SK-N-SH (cell line): ENCODE data around the gene FCHSD2. TPM values are rescaled to one million over a fixed set of nuclear protein-coding genes. Genes with fewer than 3 reads are reported as not detected.

Source experiments
- CTCF ChIA-PET: fragments of 300-600, 350-600 bp; formaldehyde crosslinking; extraction: SDS; loops from one replicate; lab custom pipeline; 2021; lab: Yijun Ruan, JAX
- POLR2A ChIA-PET: fragments of 350-600 bp; sonication (Branson Sonifier 250); formaldehyde crosslinking; extraction: SDS; loops from one replicate; lab custom pipeline; 2020; ENCODE audit warnings: antibody characterized with exemption, inconsistent platforms; lab: Yijun Ruan, JAX
- DNase-seq: peaks from one replicate; pipeline ENCODE4 v3.0.0; 2012
- H2AFZ ChIP-seq: fragments of 200-600 bp; sonication (generic); 2 replicates; pipeline ENCODE4 v1.8.1; 2016; ENCODE audit warnings: antibody characterized with exemption, mild to moderate bottlenecking, low read depth
- H3F3A ChIP-seq: fragments of 200-600 bp; sonication (generic); replicated peaks from 2 replicates; pipeline ENCODE3; 2016; ENCODE audit warnings: antibody characterized with exemption, mild to moderate bottlenecking; ENCODE audit not compliant: insufficient read depth
- H3K27ac ChIP-seq, 2 experiments: fragments of 200-500 bp in 1 of 2; fragments of 200-600 bp in 1 of 2; sonication (Bioruptor generic) in 1 of 2; sonication (generic), shearing (Covaris generic) in 1 of 2; 2 replicates each; pipeline versions ENCODE4 v1.5.1 to v1.6.1; 2014 to 2016; ENCODE audit warnings: low read depth in 2 of 2, inconsistent platforms in 1 of 2, low read length in 1 of 2, mild to moderate bottlenecking in 1 of 2, mixed read lengths in 1 of 2
- H3K27me3 ChIP-seq: fragments of 200-600 bp; sonication (generic), shearing (Covaris generic); 2 replicates; pipeline ENCODE4 v1.6.1; 2016; ENCODE audit warnings: mixed run types; ENCODE audit not compliant: insufficient read depth
- H3K36me3 ChIP-seq, 2 experiments: fragments of 200-500 bp in 1 of 2; fragments of 200-600 bp in 1 of 2; sonication (Bioruptor generic) in 1 of 2; sonication (generic) in 1 of 2; replicated peaks in 1 of 2; 2 replicates each; pipeline versions ENCODE3 to v1.5.1; 2014 to 2016; ENCODE audit warnings: low read length in 1 of 2, mild to moderate bottlenecking in 1 of 2; ENCODE audit not compliant: insufficient read depth in 2 of 2, control insufficient read depth in 1 of 2
- H3K4me1 ChIP-seq, 2 experiments: fragments of 200-500 bp in 1 of 2; fragments of 200-600 bp in 1 of 2; sonication (Bioruptor generic) in 1 of 2; sonication (generic), shearing (Covaris generic) in 1 of 2; 2 replicates each; pipeline versions ENCODE4 v1.5.1 to v1.6.1; 2014 to 2016; ENCODE audit warnings: low read depth in 1 of 2, low read length in 1 of 2, mixed run types in 1 of 2; ENCODE audit not compliant: insufficient read depth in 2 of 2, control insufficient read depth in 1 of 2
- H3K4me2 ChIP-seq: fragments of 200-600 bp; sonication (generic), shearing (Covaris generic); 2 replicates; pipeline ENCODE4 v1.6.1; 2017; ENCODE audit warnings: mixed run types
- H3K4me3 ChIP-seq, 2 experiments: fragments of 200-500 bp in 1 of 2; fragments of 200-600 bp in 1 of 2; sonication (Bioruptor generic) in 1 of 2; sonication (generic), shearing (Covaris generic) in 1 of 2; 2 replicates each; pipeline versions ENCODE4 v1.5.1 to v1.8.1; 2014 to 2016; ENCODE audit warnings: low read depth in 2 of 2, inconsistent platforms in 1 of 2, low read length in 1 of 2, mild to moderate bottlenecking in 1 of 2, mixed read lengths in 1 of 2, moderate library complexity in 1 of 2
- H3K79me2 ChIP-seq: fragments of 200-600 bp; sonication (generic); 2 replicates; pipeline ENCODE4 v1.8.1; 2017; ENCODE audit warnings: mild to moderate bottlenecking; ENCODE audit not compliant: insufficient read depth
- H3K9ac ChIP-seq: fragments of 200-600 bp; sonication (generic); 2 replicates; pipeline ENCODE4 v1.6.1; 2017; ENCODE audit warnings: mixed run types
- H3K9me2 ChIP-seq: fragments of 200-600 bp; sonication (generic); 2 replicates; pipeline ENCODE4 v1.6.1; 2017; ENCODE audit warnings: mixed run types
- H3K9me3 ChIP-seq: fragments of 200-600 bp; sonication (generic); 2 replicates; pipeline ENCODE4 v1.6.1; 2017; ENCODE audit warnings: mixed run types, mild to moderate bottlenecking, moderate library complexity
- H4K20me1 ChIP-seq: fragments of 200-600 bp; sonication (generic); 2 replicates; pipeline ENCODE4 v1.6.1; 2017; ENCODE audit warnings: mild to moderate bottlenecking, mixed run types; ENCODE audit not compliant: insufficient read depth
- EP300 ChIP-seq, 2 experiments: IDR thresholded peaks; 2 replicates each; pipeline versions ENCODE4 v1.4.0 to v1.6.1; 2012; ENCODE audit warnings: borderline replicate concordance in 1 of 2, low read depth in 1 of 2, low read length in 1 of 2
- FOSL2 ChIP-seq: IDR thresholded peaks from 2 replicates; pipeline ENCODE4 v1.4.0; 2012; ENCODE audit warnings: low read depth, mild to moderate bottlenecking, moderate library complexity, borderline replicate concordance
- FOXJ3 ChIP-seq: sonication (generic); formaldehyde crosslinking; IDR thresholded peaks from 2 replicates; pipeline ENCODE4 v1.5.1; 2020; ENCODE audit warnings: mild to moderate bottlenecking, missing genetic modification reagents
- GABPA ChIP-seq: IDR thresholded peaks from 2 replicates; pipeline ENCODE4 v1.4.0; 2012; ENCODE audit warnings: low read depth, mild to moderate bottlenecking
- RCOR1 ChIP-seq: fragments of 150-350 bp; IDR thresholded peaks from 2 replicates; pipeline ENCODE4 v1.6.1; 2017; ENCODE audit warnings: antibody characterized with exemption, low read length
- RFX5 ChIP-seq: IDR thresholded peaks from 2 replicates; pipeline ENCODE4 v1.6.1; 2012; ENCODE audit warnings: mild to moderate bottlenecking, improper control_type of control experiment, low read length
- TEAD4 ChIP-seq: IDR thresholded peaks from 2 replicates; pipeline ENCODE4 v1.4.0; 2012; ENCODE audit warnings: mild to moderate bottlenecking, borderline replicate concordance; ENCODE audit not compliant: insufficient read depth
- YY1 ChIP-seq: IDR thresholded peaks from 2 replicates; pipeline ENCODE4 v1.4.0; 2012; ENCODE audit warnings: low read depth, mild to moderate bottlenecking
- WGBS: methylation state at CpG from one replicate; pipeline ENCODE4 v1.1.6; 2017; ENCODE audit warnings: low lambda C conversion rate; 5-methylcytosine and 5-hydroxymethylcytosine counted together
- polyA plus RNA-seq, 3 experiments: library from polyadenylated mRNA; depleted of rRNA; stranded (reverse); fragments of >200 nt; gene quantifications; 2 replicates each; pipeline ENCODE4 v1.2.3, GENCODE V29; 2012
- TF ChIP-seq, protein P1 (sequence below): IDR thresholded peaks from 2 replicates; pipeline ENCODE4 v1.4.0; 2012; ENCODE audit warnings: low read depth, borderline replicate concordance
- TF ChIP-seq, protein P2 (sequence below): IDR thresholded peaks from 2 replicates; pipeline ENCODE4 v1.6.1; 2012; ENCODE audit warnings: mild to moderate bottlenecking, low read depth, low read length, moderate library complexity

The FCHSD2 gene
- polyA plus RNA-seq, 1 of the 3 experiments (the other 2 are of a cell fraction): 10.4 TPM

DNA sequence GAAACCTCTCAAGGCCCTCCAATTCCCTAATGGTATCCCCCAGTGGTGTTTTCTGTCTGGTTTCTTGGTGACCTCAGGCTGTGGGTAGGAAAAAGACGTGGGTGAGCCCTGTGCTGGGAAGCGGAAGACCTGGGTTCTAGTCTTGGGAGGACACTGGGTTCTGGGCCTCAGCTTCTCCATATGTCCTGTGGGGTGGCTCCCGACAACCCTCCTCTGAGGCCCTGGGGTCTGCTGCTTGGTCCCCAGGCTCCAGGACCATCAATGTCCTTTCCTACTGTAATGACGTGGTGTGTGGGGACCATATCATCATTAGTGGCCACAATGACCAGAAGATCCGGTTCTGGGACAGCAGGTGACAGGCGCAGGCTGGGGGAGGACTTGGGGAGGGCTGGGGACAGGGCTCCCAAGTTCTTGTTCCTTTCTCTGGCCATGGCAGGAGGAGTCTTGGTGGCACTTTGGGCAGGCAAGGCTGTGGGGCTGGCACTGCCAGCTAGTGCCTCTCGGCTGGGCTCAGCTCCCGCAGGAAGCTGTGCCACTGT, 315.1 kb downstream of the FCHSD2 start (continued):
- TF ChIP-seq, protein P1, sequence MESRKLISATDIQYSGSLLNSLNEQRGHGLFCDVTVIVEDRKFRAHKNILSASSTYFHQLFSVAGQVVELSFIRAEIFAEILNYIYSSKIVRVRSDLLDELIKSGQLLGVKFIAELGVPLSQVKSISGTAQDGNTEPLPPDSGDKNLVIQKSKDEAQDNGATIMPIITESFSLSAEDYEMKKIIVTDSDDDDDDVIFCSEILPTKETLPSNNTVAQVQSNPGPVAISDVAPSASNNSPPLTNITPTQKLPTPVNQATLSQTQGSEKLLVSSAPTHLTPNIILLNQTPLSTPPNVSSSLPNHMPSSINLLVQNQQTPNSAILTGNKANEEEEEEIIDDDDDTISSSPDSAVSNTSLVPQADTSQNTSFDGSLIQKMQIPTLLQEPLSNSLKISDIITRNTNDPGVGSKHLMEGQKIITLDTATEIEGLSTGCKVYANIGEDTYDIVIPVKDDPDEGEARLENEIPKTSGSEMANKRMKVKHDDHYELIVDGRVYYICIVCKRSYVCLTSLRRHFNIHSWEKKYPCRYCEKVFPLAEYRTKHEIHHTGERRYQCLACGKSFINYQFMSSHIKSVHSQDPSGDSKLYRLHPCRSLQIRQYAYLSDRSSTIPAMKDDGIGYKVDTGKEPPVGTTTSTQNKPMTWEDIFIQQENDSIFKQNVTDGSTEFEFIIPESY: no peak

DNA sequence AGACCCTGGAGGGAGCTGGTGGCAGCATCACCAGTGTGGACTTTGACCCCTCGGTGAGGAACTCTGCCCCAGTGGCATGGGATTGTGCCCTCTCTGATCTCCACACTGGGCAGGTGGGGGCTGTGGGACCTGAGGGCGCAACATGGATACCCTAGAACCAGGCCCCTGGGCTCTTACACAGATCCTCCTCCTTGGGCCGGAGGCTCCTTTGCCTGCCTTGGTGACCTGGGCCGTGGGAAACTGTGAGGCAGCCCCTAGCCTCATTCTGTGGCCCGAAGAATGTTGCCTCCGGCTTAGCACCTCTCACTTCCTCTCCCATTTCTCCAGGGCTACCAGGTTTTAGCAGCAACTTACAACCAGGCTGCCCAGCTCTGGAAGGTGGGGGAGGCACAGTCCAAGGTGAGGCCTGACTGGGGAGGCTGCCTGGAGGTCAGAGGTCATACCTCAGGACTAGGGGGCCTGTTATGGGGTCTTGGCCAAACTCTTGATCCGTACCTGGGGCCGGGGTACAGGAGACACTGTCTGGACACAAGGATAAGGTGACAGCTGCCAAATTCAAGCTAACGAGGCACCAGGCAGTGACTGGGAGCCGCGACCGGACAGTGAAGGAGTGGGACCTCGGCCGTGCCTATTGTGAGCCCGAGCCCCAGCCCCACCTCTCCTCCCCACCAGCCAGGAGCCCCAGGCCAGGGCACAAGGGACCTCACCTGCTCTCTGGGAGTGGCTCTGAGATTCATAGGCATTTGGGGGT, 315.8 kb downstream of the FCHSD2 start:
- no peaks in the 10 kb centered on the region for H3K9me2 ChIP-seq
- no peaks in the 10 kb centered on the region for H3K9me3 ChIP-seq
- H4K20me1 ChIP-seq: no peaks in the 10 kb centered on the region
- H3K79me2 ChIP-seq: no peaks in the 10 kb centered on the region
- 94% methylated on average over 7 of the region's 15 CpGs for WGBS
- CTCF ChIA-PET: interaction anchor here (0.6 to 5.0 kb wide), 4 partner anchors 12 to 357 kb away, joined by 3 to 38 read pairs (median 8); no protein-coding TSS in a partner anchor
- no peak overlapping the region for H3K4me2 ChIP-seq
- TF ChIP-seq, protein P2, sequence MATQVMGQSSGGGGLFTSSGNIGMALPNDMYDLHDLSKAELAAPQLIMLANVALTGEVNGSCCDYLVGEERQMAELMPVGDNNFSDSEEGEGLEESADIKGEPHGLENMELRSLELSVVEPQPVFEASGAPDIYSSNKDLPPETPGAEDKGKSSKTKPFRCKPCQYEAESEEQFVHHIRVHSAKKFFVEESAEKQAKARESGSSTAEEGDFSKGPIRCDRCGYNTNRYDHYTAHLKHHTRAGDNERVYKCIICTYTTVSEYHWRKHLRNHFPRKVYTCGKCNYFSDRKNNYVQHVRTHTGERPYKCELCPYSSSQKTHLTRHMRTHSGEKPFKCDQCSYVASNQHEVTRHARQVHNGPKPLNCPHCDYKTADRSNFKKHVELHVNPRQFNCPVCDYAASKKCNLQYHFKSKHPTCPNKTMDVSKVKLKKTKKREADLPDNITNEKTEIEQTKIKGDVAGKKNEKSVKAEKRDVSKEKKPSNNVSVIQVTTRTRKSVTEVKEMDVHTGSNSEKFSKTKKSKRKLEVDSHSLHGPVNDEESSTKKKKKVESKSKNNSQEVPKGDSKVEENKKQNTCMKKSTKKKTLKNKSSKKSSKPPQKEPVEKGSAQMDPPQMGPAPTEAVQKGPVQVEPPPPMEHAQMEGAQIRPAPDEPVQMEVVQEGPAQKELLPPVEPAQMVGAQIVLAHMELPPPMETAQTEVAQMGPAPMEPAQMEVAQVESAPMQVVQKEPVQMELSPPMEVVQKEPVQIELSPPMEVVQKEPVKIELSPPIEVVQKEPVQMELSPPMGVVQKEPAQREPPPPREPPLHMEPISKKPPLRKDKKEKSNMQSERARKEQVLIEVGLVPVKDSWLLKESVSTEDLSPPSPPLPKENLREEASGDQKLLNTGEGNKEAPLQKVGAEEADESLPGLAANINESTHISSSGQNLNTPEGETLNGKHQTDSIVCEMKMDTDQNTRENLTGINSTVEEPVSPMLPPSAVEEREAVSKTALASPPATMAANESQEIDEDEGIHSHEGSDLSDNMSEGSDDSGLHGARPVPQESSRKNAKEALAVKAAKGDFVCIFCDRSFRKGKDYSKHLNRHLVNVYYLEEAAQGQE: no peak
- no peak for TF ChIP-seq YY1
- TF ChIP-seq EP300 (IDR thresholded peaks at IDR 0.05; ENCODE audit: borderline replicate concordance in 1 of 2, low read depth in 1 of 2, low read length in 1 of 2): no peak
- TF ChIP-seq FOSL2: no peak
- TF ChIP-seq GABPA: no peak
- no peak for TF ChIP-seq RFX5
- no peak for TF ChIP-seq TEAD4
- no peak for TF ChIP-seq RCOR1
- TF ChIP-seq FOXJ3: no peak
- TF ChIP-seq, all 33 proteins: peak for 0
- POLR2A ChIA-PET: interaction anchor here (0.7 kb wide), 1 partner anchor 17 kb away, joined by 3 read pairs; no protein-coding TSS in a partner anchor
- Histone ChIP-seq H3K36me3 (no peaks in the 10 kb centered on the region), H3K27me3 (no peaks in the 10 kb centered on the region), H3K4me3 (no peak overlapping the region), H3F3A (no peaks in the 10 kb centered on the region), H3K27ac (no peak overlapping the region), H3K4me1 (peaks cover 3 to 15% of the 10 kb centered on the region in 2 experiments; a peak in 2 of 4 replicates), H2AFZ (no peak overlapping the region), H3K9ac (no peak overlapping the region)
- DNase-seq: no peak
